Gastroesophageal sphincter (tissue), 4 donors: ENCODE results near the gene BTBD9. TPM values are rescaled to one million over a fixed set of nuclear protein-coding genes. Genes with fewer than 3 reads are reported as not detected.

Experiments
- ATAC-seq: fragments of 150-250 bp; one replicate; pipeline ENCODE4 v1.9.1; 2016; ENCODE audit warnings: mild to moderate bottlenecking, moderate library complexity
- H3K27ac ChIP-seq, 4 donors: fragments of 200-600 bp; sonication (generic) in 3 of 4; 1 replicate in 3 of 4; 2 replicates in 1 of 4; pipeline ENCODE4 v1.5.1; 2016 to 2019
- H3K27me3 ChIP-seq: fragments of 200-600 bp; sonication (generic); one replicate; pipeline ENCODE4 v1.5.1; 2019
- H3K36me3 ChIP-seq, 2 donors: fragments of 200-600 bp; sonication (generic); one replicate each; pipeline ENCODE4 v1.5.1; 2019; ENCODE audit warnings: control low read depth in 1 of 2
- H3K4me1 ChIP-seq, 3 donors: fragments of 200-600 bp; sonication (generic); 1 replicate in 2 of 3; 2 replicates in 1 of 3; pipeline ENCODE4 v1.5.1; 2016 to 2019; ENCODE audit warnings: control low read depth in 2 of 3
- H3K4me3 ChIP-seq, 2 donors: fragments of 200-600 bp; sonication (generic); one replicate each; pipeline ENCODE4 v1.5.1; 2019; ENCODE audit warnings: mild to moderate bottlenecking in 1 of 2, moderate library complexity in 1 of 2
- H3K9me3 ChIP-seq, 3 donors: fragments of 200-600 bp; sonication (generic); one replicate each; pipeline ENCODE4 v1.5.1; 2017 to 2019; ENCODE audit warnings: control low read depth in 2 of 3
- CTCF ChIP-seq, 4 experiments: fragments of 200-600 bp in 2 of 4; fragments of 450-650 bp in 2 of 4; sonication (generic) in 1 of 4; IDR thresholded peaks; one replicate each; pipeline ENCODE4 v1.5.1; 2017 to 2019; ENCODE audit warnings: antibody characterized with exemption in 4 of 4, mild to moderate bottlenecking in 2 of 4, moderate library complexity in 2 of 4
- EP300 ChIP-seq: sonication (generic); formaldehyde crosslinking; IDR thresholded peaks from one replicate; pipeline ENCODE4 v1.6.1; 2017; ENCODE audit warnings: antibody characterized with exemption, mild to moderate bottlenecking
- POLR2A ChIP-seq, 2 donors: fragments of 450-650 bp; IDR thresholded peaks; one replicate each; pipeline ENCODE4 v1.6.1; 2017; ENCODE audit warnings: antibody characterized with exemption in 2 of 2, mild to moderate bottlenecking in 2 of 2, moderate library complexity in 1 of 2
- POLR2AphosphoS5 ChIP-seq: sonication (generic); formaldehyde crosslinking; IDR thresholded peaks from one replicate; pipeline ENCODE4 v1.6.1; 2017; ENCODE audit warnings: antibody characterized with exemption
- WGBS, 2 donors: methylation state at CpG; one replicate each; pipeline ENCODE4 v1.1.5; 2018; ENCODE audit warnings: low coverage in 1 of 2; 5-methylcytosine and 5-hydroxymethylcytosine counted together
- total RNA-seq, 4 donors: library from RNA; depleted of rRNA; stranded (reverse); fragments of >200 nt; gene quantifications; one replicate each; pipeline ENCODE4 v1.1.0, GENCODE V29; 2016

BTBD9 gene
- total RNA-seq, 4 donors from 2014 or later: 11.3 to 18.9 (median 13.8) TPM

GRCh38 chr6:38644951-38645350 is 5.2 kb upstream of the BTBD9 start:
- H3K27me3 ChIP-seq: no peaks in the 10 kb centered on the region
- 20 to 21% methylated on average over 1 of the region's 1 CpG for whole genome bisulfite sequencing, 2 donors
- H3K36me3 ChIP-seq: peaks cover 0 to under 1% of the 10 kb centered on the region in 2 donors
- H3K27ac ChIP-seq: no peak overlapping the region
- no peak for TF ChIP-seq EP300
- TF ChIP-seq POLR2A (IDR thresholded peaks at IDR 0.05): no peak
- TF ChIP-seq POLR2AphosphoS5: no peak
- no peak for TF ChIP-seq CTCF (IDR thresholded peaks at IDR 0.05)
- H3K4me1 ChIP-seq: peaks cover 3 to 17% (median 6%) of the 10 kb centered on the region in 3 donors
- H3K9me3 ChIP-seq: no peaks in the 10 kb centered on the region
- ATAC-seq: no peak
- no peak overlapping the region for H3K4me3 ChIP-seq

GRCh38 chr6:38640216-38640909 is 634 bp upstream of the BTBD9 start:
- H3K36me3 ChIP-seq: no peaks in the 10 kb centered on the region
- peaks cover 6 to 30% (median 10%) of the 10 kb centered on the region in 3 donors for H3K4me1 ChIP-seq
- peak overlapping the region; percentile 80 to 95 (median 94) for H3K27ac ChIP-seq
- no peak for TF ChIP-seq EP300
- TF ChIP-seq POLR2AphosphoS5: no peak
- no peak for TF ChIP-seq CTCF (IDR thresholded peaks at IDR 0.05)
- TF ChIP-seq POLR2A (IDR thresholded peaks at IDR 0.05): no peak
- H3K4me3 ChIP-seq: peak overlapping the region; percentile 93 to 99
- no peaks in the 10 kb centered on the region for H3K9me3 ChIP-seq
- 5 to 8% methylated on average over 13 to 28 of the region's 32 CpGs for WGBS, 2 donors
- no peaks in the 10 kb centered on the region for H3K27me3 ChIP-seq
- ATAC-seq: no peak

- H3K9me3 ChIP-seq: no peaks in the 10 kb centered on the region
- H3K27ac ChIP-seq: peak overlapping the region; percentile 80 to 95 (median 94)
- no peak for TF ChIP-seq POLR2A (IDR thresholded peaks at IDR 0.05)
- H3K36me3 ChIP-seq: no peaks in the 10 kb centered on the region
- H3K4me1 ChIP-seq: peaks cover 6 to 35% (median 10%) of the 10 kb centered on the region in 3 donors
- WGBS, 2 donors: 0 to 8% methylated on average over 4 to 7 of the region's 15 CpGs
- peak; percentile 43 for ATAC-seq
- H3K27me3 ChIP-seq: no peaks in the 10 kb centered on the region
- peak overlapping the region; percentile 93 to 99 for H3K4me3 ChIP-seq
These were observed 710 bp downstream of the BTBD9 start for GRCh38 chr6:38638941-38639497.

- TF ChIP-seq CTCF (IDR thresholded peaks at IDR 0.05) (no peak), EP300 (no peak), POLR2A (IDR thresholded peaks at IDR 0.05) (no peak), POLR2AphosphoS5 (no peak)
These were observed 2.0 kb downstream of the BTBD9 start for GRCh38 chr6:38637756-38638155.

GRCh38 chr6:38636027-38636426 is 3.7 kb downstream of the BTBD9 start:
- Histone ChIP-seq H3K4me1 (peaks cover 6 to 30% (median 10%) of the 10 kb centered on the region in 3 donors), H3K4me3 (no peak overlapping the region), H3K9me3 (no peaks in the 10 kb centered on the region), H3K27me3 (no peaks in the 10 kb centered on the region), H3K36me3 (no peaks in the 10 kb centered on the region), H3K27ac (no peak overlapping the region)
- whole genome bisulfite sequencing, 2 donors: 73 to 88% methylated on average over 1 of the region's 1 CpG
- no peak for ATAC-seq
- no peak for TF ChIP-seq EP300
- no peak for TF ChIP-seq CTCF (IDR thresholded peaks at IDR 0.05)
- no peak for TF ChIP-seq POLR2AphosphoS5
- no peak for TF ChIP-seq POLR2A (IDR thresholded peaks at IDR 0.05)

More at GRCh38 chr6:38637756-38638155, 2.0 kb downstream of the BTBD9 start:
- Histone ChIP-seq H3K4me3 (no peak overlapping the region), H3K27me3 (no peaks in the 10 kb centered on the region), H3K4me1 (peaks cover 6 to 35% (median 10%) of the 10 kb centered on the region in 3 donors), H3K36me3 (no peaks in the 10 kb centered on the region), H3K9me3 (no peaks in the 10 kb centered on the region), H3K27ac (no peak overlapping the region)
- 83 to 98% methylated on average over 5 of the region's 5 CpGs for WGBS, 2 donors
- ATAC-seq: no peak
